Panc1 (cell line): Measurements from ENCODE around the gene FOXK1. TPM values are rescaled to one million over a fixed set of nuclear protein-coding genes. Genes with fewer than 3 reads are reported as not detected.

Experiments used
- ATAC-seq: fragments of 200-7000 bp; cut with Tn5 transposase; 2 replicates; pipeline ENCODE4 v1.9.1; 2020; ENCODE audit warnings: mild to moderate bottlenecking, moderate library complexity
- BruUV-seq: library from RNA; stranded (reverse); fragments of 400-500 nt; replicated peaks from 2 replicates; lab custom pipeline; 2021; lab: Mats Ljungman, UMichigan
- CTCF ChIA-PET: fragments of 300-600 bp; sonication (Branson Sonifier 250); formaldehyde crosslinking; loops from one replicate; lab custom pipeline; 2022; ENCODE audit warnings: antibody characterized with exemption; lab: Charles Lee
- POLR2A ChIA-PET: fragments of 300-600 bp; sonication (Branson Sonifier 250); formaldehyde crosslinking; loops from one replicate; lab custom pipeline; 2022; ENCODE audit warnings: antibody characterized with exemption; lab: Charles Lee
- DNase-seq: peaks from one replicate; pipeline ENCODE4 v3.0.0-alpha.2; 2010; ENCODE audit warnings: low read depth, low spot score
- H3K27ac ChIP-seq: 2 replicates; pipeline ENCODE4 v1.5.1; 2011; ENCODE audit warnings: mild to moderate bottlenecking, low read length, inconsistent platforms
- H3K27me3 ChIP-seq: fragments of 200-500 bp; sonication (Bioruptor generic); 2 replicates; pipeline ENCODE4 v1.6.0; 2014; ENCODE audit warnings: low read length, inconsistent platforms; ENCODE audit not compliant: control insufficient read depth, insufficient read depth
- H3K36me3 ChIP-seq: fragments of 200-500 bp; sonication (Bioruptor generic); 2 replicates; pipeline ENCODE4 v1.5.1; 2014; ENCODE audit warnings: inconsistent platforms, mild to moderate bottlenecking, low read length, moderate library complexity; ENCODE audit not compliant: control insufficient read depth, insufficient read depth
- H3K4me1 ChIP-seq: 2 replicates; pipeline ENCODE4 v1.5.1; 2011; ENCODE audit warnings: inconsistent platforms, mild to moderate bottlenecking, low read length, moderate library complexity; ENCODE audit not compliant: control insufficient read depth, insufficient read depth
- H3K4me3 ChIP-seq, 2 experiments: 2 replicates each; pipeline ENCODE4 v1.5.1; 2011 to 2012; ENCODE audit warnings: low read depth in 2 of 2, low read length in 2 of 2, mild to moderate bottlenecking in 2 of 2, inconsistent platforms in 1 of 2, moderate library complexity in 1 of 2
- H3K9me3 ChIP-seq: fragments of 200-500 bp; sonication (Bioruptor generic); 2 replicates; pipeline ENCODE4 v1.5.1; 2014; ENCODE audit warnings: low read depth, mild to moderate bottlenecking, inconsistent platforms, low read length, moderate library complexity; ENCODE audit not compliant: control insufficient read depth, insufficient read depth
- POLR2AphosphoS5 ChIP-seq: IDR thresholded peaks from 2 replicates; pipeline ENCODE4 v1.6.1; 2012; ENCODE audit warnings: mild to moderate bottlenecking, low read depth, low read length, moderate library complexity
- SIN3A ChIP-seq: IDR thresholded peaks from 2 replicates; pipeline ENCODE4 v1.6.1; 2012; ENCODE audit warnings: low read depth, mild to moderate bottlenecking, low read length, moderate library complexity, borderline replicate concordance; ENCODE audit not compliant: insufficient read depth
- TCF7L2 ChIP-seq: IDR thresholded peaks from 2 replicates; pipeline ENCODE4 v1.6.1; 2011; ENCODE audit warnings: mild to moderate bottlenecking, low read depth, low read length, inconsistent platforms
- in situ Hi-C: cut with HindIII; loops from 2 replicates; pipeline ENCODE4 v1.10.0; 2016; ENCODE audit warnings: low sequenced_read_pairs, low pct_unique_long_range_greater_than_20kb
- intact Hi-C: fragments of 100-400 bp; cut with micrococcal nuclease; formaldehyde crosslinking; loops from one replicate; pipeline ENCODE4 v1.10.0; 2022; ENCODE audit not compliant: unreplicated experiment
- total RNA-seq: library from RNA; stranded (reverse); gene quantifications from one replicate; pipeline ENCODE4 v1.2.1, GENCODE V29; 2021; ENCODE audit not compliant: unreplicated experiment
- TF ChIP-seq, protein P1 (sequence below), 2 experiments: IDR thresholded peaks; 2 replicates each; pipeline ENCODE4 v1.6.1; 2011 to 2012; ENCODE audit warnings: low read depth in 2 of 2, control low read depth in 1 of 2, low read length in 1 of 2, mild to moderate bottlenecking in 1 of 2, moderate library complexity in 1 of 2; ENCODE audit not compliant: insufficient read depth in 1 of 2
- TF ChIP-seq, protein P2 (sequence below): fragments of 450-650 bp; IDR thresholded peaks from 2 replicates; pipeline ENCODE4 v1.5.1; 2017; ENCODE audit warnings: mild to moderate bottlenecking

The FOXK1 gene
- total RNA-seq, 1 experiment from 2014 or later: 72.7 TPM

DNA sequence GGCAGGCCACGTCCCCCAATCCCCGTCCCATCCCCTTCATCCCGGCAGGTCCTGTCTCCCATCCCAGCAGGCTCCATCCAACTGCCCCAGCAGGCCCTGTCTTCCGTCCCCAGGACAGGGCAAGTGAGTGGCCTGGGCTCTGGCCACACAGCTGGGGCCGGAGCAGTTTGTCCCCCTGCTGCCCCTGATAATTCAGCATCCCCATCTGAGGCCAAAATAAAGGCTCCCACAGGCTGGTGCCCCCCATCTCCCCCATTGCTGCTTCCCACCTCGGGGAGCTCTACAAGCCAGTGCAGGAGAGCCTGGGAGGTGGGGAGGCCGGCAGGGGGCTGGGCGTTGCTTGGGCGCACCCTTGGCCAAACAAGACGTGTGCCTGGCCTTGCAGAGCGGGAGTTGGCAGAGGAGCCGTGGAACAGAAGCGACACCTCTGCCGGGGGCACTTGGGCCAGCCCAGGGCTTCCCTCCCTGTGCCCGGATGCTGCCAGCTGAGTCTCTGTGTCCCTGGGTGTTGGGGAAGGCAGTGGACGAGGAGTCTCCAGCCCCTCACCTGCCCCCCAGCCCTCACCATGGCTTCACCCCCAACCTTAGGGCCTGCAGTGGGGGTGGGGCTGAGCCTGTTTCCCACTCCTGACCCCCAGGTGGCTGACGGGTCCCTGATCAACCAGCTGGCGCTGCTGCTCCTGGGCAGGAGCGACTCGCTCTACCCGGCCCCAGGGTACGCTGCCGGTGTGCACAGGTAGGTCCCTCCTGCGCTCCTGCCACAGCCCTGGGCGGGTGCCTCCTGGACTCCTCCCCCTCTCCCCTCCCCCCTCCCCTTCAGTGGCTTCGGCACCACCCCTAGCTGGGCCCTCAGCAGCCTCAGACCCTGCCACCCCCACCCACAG lies 107.3 kb downstream of the FOXK1 start:
- DNase-seq (no peak), ATAC-seq (no peak)
- in situ Hi-C loops: no loop called here
- no peak overlapping the region for H3K4me3 ChIP-seq
- POLR2A ChIA-PET: no interaction called here
- intact Hi-C loops: no loop called here
- H3K36me3 ChIP-seq: no peaks in the 10 kb centered on the region; the same call in 1 of the 2 replicates
- no TSS peak for BruUV-seq
- no peaks in the 10 kb centered on the region for H3K4me1 ChIP-seq
- H3K27me3 ChIP-seq: no peaks in the 10 kb centered on the region
- CTCF ChIA-PET: interaction anchor here (0.7 kb wide), 1 partner anchor 10 kb away, joined by 3 read pairs; no protein-coding TSS in a partner anchor
- no peak overlapping the region for H3K27ac ChIP-seq
- no peak for TF ChIP-seq POLR2AphosphoS5
- no peak for TF ChIP-seq SIN3A
- TF ChIP-seq, protein P1, sequence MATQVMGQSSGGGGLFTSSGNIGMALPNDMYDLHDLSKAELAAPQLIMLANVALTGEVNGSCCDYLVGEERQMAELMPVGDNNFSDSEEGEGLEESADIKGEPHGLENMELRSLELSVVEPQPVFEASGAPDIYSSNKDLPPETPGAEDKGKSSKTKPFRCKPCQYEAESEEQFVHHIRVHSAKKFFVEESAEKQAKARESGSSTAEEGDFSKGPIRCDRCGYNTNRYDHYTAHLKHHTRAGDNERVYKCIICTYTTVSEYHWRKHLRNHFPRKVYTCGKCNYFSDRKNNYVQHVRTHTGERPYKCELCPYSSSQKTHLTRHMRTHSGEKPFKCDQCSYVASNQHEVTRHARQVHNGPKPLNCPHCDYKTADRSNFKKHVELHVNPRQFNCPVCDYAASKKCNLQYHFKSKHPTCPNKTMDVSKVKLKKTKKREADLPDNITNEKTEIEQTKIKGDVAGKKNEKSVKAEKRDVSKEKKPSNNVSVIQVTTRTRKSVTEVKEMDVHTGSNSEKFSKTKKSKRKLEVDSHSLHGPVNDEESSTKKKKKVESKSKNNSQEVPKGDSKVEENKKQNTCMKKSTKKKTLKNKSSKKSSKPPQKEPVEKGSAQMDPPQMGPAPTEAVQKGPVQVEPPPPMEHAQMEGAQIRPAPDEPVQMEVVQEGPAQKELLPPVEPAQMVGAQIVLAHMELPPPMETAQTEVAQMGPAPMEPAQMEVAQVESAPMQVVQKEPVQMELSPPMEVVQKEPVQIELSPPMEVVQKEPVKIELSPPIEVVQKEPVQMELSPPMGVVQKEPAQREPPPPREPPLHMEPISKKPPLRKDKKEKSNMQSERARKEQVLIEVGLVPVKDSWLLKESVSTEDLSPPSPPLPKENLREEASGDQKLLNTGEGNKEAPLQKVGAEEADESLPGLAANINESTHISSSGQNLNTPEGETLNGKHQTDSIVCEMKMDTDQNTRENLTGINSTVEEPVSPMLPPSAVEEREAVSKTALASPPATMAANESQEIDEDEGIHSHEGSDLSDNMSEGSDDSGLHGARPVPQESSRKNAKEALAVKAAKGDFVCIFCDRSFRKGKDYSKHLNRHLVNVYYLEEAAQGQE (IDR thresholded peaks at IDR 0.05; ENCODE audit: insufficient read depth in 1 of 2, low read depth in 2 of 2, low read length in 1 of 2): no peak
- no peak for TF ChIP-seq TCF7L2
- TF ChIP-seq, protein P2, sequence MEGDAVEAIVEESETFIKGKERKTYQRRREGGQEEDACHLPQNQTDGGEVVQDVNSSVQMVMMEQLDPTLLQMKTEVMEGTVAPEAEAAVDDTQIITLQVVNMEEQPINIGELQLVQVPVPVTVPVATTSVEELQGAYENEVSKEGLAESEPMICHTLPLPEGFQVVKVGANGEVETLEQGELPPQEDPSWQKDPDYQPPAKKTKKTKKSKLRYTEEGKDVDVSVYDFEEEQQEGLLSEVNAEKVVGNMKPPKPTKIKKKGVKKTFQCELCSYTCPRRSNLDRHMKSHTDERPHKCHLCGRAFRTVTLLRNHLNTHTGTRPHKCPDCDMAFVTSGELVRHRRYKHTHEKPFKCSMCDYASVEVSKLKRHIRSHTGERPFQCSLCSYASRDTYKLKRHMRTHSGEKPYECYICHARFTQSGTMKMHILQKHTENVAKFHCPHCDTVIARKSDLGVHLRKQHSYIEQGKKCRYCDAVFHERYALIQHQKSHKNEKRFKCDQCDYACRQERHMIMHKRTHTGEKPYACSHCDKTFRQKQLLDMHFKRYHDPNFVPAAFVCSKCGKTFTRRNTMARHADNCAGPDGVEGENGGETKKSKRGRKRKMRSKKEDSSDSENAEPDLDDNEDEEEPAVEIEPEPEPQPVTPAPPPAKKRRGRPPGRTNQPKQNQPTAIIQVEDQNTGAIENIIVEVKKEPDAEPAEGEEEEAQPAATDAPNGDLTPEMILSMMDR: no peak
- H3K9me3 ChIP-seq: no peaks in the 10 kb centered on the region

DNA sequence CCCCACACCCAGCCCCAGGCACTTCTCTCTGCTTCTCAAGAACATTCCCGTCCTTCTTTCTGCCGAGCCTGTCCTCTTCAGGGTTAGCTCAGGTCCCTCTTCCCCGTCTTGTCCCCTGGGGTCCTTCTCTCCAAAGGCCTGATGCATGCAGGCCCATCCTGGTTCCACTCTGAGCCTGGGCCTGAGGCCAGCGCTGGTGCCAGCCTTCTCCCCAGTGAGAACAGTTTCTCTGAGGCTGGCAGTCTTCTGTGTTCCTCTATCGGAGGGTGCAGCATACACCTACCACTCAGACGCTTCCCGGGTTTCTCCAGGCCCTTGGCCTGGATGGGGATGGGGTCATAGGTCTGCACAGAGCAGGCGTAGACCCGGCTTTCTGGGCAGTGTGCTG lies 108.0 kb downstream of the FOXK1 start:
- in situ Hi-C loops (no loop called here), intact Hi-C loops (no loop called here)

More for the DNA sequence above, 108.0 kb downstream of the FOXK1 start:
- no peak for DNase-seq
- no peak for ATAC-seq
- TF ChIP-seq TCF7L2: no peak
- no peak for TF ChIP-seq SIN3A
- TF ChIP-seq, protein P1 (IDR thresholded peaks at IDR 0.05; ENCODE audit: insufficient read depth in 1 of 2, low read depth in 2 of 2, low read length in 1 of 2): no peak
- TF ChIP-seq, protein P2: no peak
- no peak for TF ChIP-seq POLR2AphosphoS5
- CTCF ChIA-PET: no interaction called here
- Histone ChIP-seq H3K4me3 (no peak overlapping the region), H3K4me1 (no peaks in the 10 kb centered on the region), H3K36me3 (no peaks in the 10 kb centered on the region; the same call in 1 of the 2 replicates), H3K27me3 (no peaks in the 10 kb centered on the region), H3K27ac (no peak overlapping the region), H3K9me3 (no peaks in the 10 kb centered on the region)
- BruUV-seq: no TSS peak
- POLR2A ChIA-PET: no interaction called here
